ENCODE measurements around the gene DHX9. TPM values are rescaled to one million over a fixed set of nuclear protein-coding genes. Genes with fewer than 3 reads are reported as not detected.

DHX9 gene
- total and polyA plus RNA-seq, 9 of the 15 experiments (the other 6 are each of a cell fraction or from before 2014, with no cell fraction given) = 100 to 409 (median 294) TPM

GRCh38 chr1:182839209-182840066, at the start of gene DHX9 (continued):
- TF ChIP-seq E2F4 (CRISPR knock-in tag; IDR thresholded peaks at IDR 0.05; ENCODE audit: low read depth) = no peak
- no peak for TF ChIP-seq ZNF395 (CRISPR knock-in tag; IDR thresholded peaks at IDR 0.05)
- no peak for TF ChIP-seq PYGO2 (tag; IDR thresholded peaks at IDR 0.05)
- no peak for TF ChIP-seq ELK1 (CRISPR knock-in tag; IDR thresholded peaks at IDR 0.05)
- peak in 1 of 2 experiments; percentile 82; a peak in 2 of 4 replicates for TF ChIP-seq SRF (CRISPR knock-in tag; IDR thresholded peaks at IDR 0.05)
- TF ChIP-seq GTF2E2 (tag; IDR thresholded peaks at IDR 0.05) = peak; percentile 78; the same call in 1 of the 2 replicates
- no peak for TF ChIP-seq SMC3 (conservative IDR thresholded peaks at IDR 0.05; ENCODE audit: insufficient read depth, low read depth, low read length)
- TF ChIP-seq POLR2H (tag; IDR thresholded peaks at IDR 0.05; ENCODE audit: low read depth) = peak; percentile 91
- peak; percentile 93 for TF ChIP-seq CBFA2T2 (conservative IDR thresholded peaks at IDR 0.05)
- TF ChIP-seq TARDBP (IDR thresholded peaks at IDR 0.05) = no peak; the same call in 1 of the 2 replicates
- 0 out of 2 replicates have a peak, but pooled peaks have one; percentile 14 for TF ChIP-seq CGGBP1 (CRISPR knock-in tag; IDR thresholded peaks at IDR 0.05)
- TF ChIP-seq ZNF431 (CRISPR knock-in tag; IDR thresholded peaks at IDR 0.05) = no peak; the same call in none of the 2 replicates
- TF ChIP-seq TAF7 (tag; IDR thresholded peaks at IDR 0.05) = peak; percentile 62; the same call in 1 of the 2 replicates
- peak; percentile 69 for TF ChIP-seq SIN3B (IDR thresholded peaks at IDR 0.05; ENCODE audit: low read depth)
- peak; percentile 62; the same call in 1 of the 2 replicates for TF ChIP-seq PREB (CRISPR knock-in tag; IDR thresholded peaks at IDR 0.05)
- TF ChIP-seq NFIC (IDR thresholded peaks at IDR 0.05) = peak; percentile 78
- TF ChIP-seq KAT2B (IDR thresholded peaks at IDR 0.05; ENCODE audit: low read depth, low read length) = no peak
- no peak for TF ChIP-seq HDAC6 (IDR thresholded peaks at IDR 0.05; ENCODE audit: low read depth, low read length)

All from K562 (cell line).